RCC 7860 (cell line): ENCODE data around the gene LALBA.
A peak's percentile ranks its signal among the peaks of the same experiment; 100 is the strongest.
"Not testable (repeated sequence)": the region's sequence is repeated elsewhere in the genome, so short reads cannot be mapped to it uniquely, and the experiment has no call there.

ENCODE experiments used
- DNase-seq: peaks from one replicate; pipeline ENCODE4 v3.0.0-alpha.2; 2015; ENCODE audit warnings: low spot score
- FAIRE-seq: peaks from 2 replicates; lab custom pipeline; 2012; peaks lifted over from hg19 to GRCh38; lab: Jason Lieb, UNC

The LALBA gene

DNA sequence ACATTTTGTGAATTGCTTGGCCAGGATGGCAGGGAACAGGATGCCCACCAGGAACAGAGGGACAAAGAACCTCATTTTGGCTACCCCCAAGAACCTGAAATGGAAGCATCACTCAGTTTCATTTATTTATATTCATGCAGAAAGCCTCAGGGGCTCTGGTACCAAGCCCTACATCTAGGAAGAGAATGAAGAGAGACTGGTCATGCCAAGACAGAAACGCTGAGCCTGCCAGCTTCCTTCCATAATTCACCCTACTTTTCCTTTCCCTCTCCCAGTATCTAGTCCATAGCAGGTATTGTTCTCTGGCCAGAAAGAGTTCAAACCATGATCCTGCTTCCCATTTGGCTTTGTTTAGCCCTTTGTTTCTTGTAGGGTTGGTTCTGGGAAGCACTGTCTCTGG lies at the start of gene LALBA:
Gene LALBA (minus strand): TSS at position 101 of the 400 bp plus-strand sequence. CDS start 26 bp downstream, at position 75.
- no peak for FAIRE-seq

DNA sequence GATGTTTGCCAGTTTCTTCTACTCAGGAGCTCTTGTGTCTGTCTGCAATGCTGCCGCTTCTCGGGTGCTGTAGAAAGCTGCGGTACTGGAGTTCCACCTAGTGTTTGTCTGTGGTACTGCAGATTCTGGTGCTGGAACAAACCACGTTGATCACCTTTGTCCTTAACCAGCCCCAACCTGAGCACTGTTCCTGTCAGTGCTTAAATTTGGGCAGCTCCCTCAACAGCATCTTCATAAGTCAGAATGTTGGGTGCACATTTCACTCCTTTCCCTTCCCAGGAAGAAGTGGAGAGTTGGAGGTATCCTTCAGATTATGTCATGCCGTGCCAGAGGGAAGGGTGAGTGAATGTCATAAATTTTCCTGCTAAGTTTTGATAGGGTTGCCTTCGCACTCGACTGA lies 48.7 kb upstream of the LALBA start:
- DNase-seq = peak; percentile 57
- FAIRE-seq = no peak

More for the DNA sequence above, at the start of gene LALBA:
- no peak for DNase-seq

- DNase-seq (no peak), FAIRE-seq (no peak)
Observed at GRCh38 chr12:48615681-48616080, 45.8 kb upstream of the LALBA start.

DNA sequence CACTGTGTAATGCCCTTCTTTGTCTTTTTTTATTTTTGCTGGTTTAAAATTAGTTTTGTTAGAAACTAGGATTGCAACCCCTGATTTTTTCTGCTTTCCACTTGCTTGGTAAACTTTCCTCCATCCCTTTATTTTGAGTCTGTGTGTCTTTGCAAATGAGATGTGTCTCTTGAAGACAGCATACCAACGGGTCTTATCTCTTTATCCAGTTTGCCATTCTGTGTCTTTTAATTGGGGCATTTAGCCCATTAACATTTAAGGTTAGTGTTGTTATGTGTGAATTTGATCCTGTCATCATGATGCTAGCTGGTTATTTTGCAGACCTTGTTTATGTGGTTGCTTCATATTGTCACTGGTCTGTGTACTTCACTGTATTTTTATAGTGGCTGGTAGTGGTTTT lies 43.5 kb upstream of the LALBA start:
- FAIRE-seq = no peak
- no peak for DNase-seq

- DNase-seq (no peak), FAIRE-seq (no peak)
Observed at GRCh38 chr12:48602192-48602989, 32.5 kb upstream of the LALBA start.

- DNase-seq (no peak), FAIRE-seq (no peak)
Observed at GRCh38 chr12:48601013-48601756, 31.3 kb upstream of the LALBA start.

DNA sequence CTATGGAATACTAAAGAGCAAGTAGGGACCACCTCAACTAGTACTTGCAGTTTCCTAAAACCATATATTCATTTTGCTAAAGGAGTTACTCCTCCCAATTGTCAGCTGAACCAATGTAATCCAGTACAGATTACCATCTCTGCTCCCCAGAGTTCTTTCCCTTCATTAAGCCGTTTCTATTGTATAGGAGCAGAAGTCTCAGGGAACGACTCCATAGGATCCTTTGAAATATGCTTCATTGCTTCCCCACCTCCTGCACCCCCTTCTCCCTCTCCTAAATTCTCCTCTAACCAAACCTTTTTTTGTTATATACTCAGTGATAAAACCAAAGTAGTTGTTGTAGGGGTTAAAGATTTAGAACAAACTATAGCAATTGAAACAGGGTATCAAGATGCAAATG lies 30.7 kb upstream of the LALBA start:
- DNase-seq (no peak), FAIRE-seq (no peak)

GRCh38 chr12:48592591-48593086 lies 22.8 kb upstream of the LALBA start:
- FAIRE-seq = no peak
- no peak for DNase-seq

DNA sequence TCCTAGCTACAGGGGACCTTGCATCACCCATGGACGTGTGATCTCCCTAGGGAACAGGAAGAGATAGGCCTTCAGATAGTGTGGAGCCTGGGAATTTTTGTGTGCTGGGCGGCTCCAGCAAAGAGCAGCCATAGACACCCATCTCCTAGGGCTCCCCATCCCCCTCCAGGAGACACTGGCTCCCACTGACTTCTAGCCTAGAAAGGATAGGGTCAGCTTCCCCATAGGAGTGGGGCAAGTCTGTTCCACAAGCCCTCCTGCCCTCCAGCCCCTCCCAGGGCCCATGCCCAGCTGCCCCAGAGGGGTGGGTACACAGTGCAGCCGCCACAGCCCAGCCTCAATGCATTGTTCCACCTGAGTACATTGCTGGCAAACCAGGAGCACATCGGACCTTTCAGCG lies 16.5 kb upstream of the LALBA start:
- DNase-seq = no peak
- no peak for FAIRE-seq

DNA sequence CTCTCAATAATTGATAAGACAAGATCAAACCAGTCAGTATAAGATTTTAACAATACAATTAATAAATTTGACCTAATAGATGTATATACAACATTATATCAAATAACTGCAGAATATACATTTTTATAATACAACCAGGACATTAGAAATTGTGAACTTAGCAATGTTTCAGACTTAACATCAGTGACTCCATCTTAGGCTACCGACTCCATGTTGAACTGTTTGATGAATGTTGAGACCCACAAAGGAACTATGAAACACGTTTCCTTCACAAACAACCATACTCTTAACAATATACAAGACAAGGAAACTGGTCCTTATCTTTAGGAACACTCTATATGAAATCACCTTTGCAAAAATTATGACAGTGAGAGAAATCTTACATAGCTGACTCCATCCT lies 13.9 kb upstream of the LALBA start:
- FAIRE-seq = no peak

GRCh38 chr12:48580831-48581230 lies 11.0 kb upstream of the LALBA start:
- DNase-seq (no peak), FAIRE-seq (no peak)

More for the DNA sequence above, 13.9 kb upstream of the LALBA start:
- no peak for DNase-seq

DNA sequence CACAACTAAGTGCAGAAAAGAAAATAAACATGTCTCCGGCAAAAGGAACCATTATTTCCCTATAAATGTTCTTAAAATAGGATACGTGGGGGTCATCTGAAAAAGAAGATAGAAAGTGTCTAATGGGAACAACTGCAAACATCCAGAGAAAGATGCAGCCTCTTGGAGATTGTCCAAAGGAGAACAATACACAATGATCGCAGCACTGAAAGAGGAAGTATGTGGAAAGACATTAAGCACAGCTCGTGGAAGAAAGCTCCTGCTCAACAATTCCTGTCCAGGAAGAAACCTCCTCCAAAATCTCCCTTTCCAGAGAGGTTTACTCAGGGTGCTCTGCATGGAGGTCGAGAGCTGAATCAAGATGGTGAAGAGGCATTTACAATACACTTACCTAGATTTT lies 2.5 kb upstream of the LALBA start:
- FAIRE-seq (no peak), DNase-seq (no peak)

GRCh38 chr12:48567731-48568130 lies 2.1 kb downstream of the LALBA start:
- FAIRE-seq (no peak), DNase-seq (no peak)

- DNase-seq (no peak), FAIRE-seq (no peak)
Observed at GRCh38 chr12:48557919-48558318, 11.9 kb downstream of the LALBA start.

- FAIRE-seq (no peak), DNase-seq (no peak)
Observed at GRCh38 chr12:48556631-48557030, 13.2 kb downstream of the LALBA start.

DNA sequence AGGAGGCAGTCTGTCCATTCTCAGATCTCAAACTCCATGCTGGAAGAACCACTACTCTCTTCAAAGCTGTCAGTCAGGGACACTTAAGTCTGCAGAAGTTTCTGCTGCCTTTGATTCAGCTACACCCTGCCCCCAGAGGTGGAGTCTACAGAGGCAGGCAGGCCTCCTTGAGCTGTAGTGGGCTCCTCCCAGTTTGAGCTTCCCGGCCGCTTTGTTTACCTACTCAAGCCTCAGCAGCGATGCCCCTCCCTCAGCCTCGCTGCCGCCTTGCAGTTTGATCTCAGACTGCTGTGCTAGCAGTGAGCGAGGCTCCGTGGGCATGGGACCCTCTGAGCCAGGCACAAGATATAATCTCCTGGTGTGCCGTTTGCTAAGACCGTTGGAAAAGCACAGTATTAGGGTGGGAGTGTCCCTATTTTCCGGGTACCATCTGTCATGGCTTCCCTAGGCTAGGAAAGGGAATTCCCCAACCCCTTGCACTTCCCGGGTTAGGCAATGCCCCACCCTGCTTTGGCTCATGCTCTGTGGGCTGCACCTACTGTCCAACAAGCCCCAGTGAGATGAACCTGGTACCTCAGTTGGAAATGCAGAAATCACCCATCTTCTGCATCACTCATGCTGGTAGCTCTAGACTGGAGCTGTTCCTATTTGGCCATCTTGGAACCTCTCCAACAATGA lies 16.0 kb downstream of the LALBA start:
- FAIRE-seq, DNase-seq: not testable (repeated sequence)

GRCh38 chr12:48551636-48552035 lies 18.2 kb downstream of the LALBA start:
- DNase-seq, FAIRE-seq: not testable (repeated sequence)

GRCh38 chr12:48547012-48547411 lies 22.8 kb downstream of the LALBA start:
- DNase-seq = not testable (repeated sequence)

GRCh38 chr12:48545833-48546469 lies 23.9 kb downstream of the LALBA start:
- DNase-seq (no peak), FAIRE-seq (no peak)

More at GRCh38 chr12:48547012-48547411, 22.8 kb downstream of the LALBA start:
- FAIRE-seq = not testable (repeated sequence)

GRCh38 chr12:48542300-48542928 lies 27.4 kb downstream of the LALBA start:
- no peak for DNase-seq

More at GRCh38 chr12:48542300-48542928, 27.4 kb downstream of the LALBA start:
- no peak for FAIRE-seq
